ENCODE results near the gene MRPL32.
"Not testable (repeated sequence)": the region's sequence is repeated elsewhere in the genome, so short reads cannot be mapped to it uniquely, and the experiment has no call there.

The MRPL32 gene

GRCh38 chr7:42931834-42932651 lies at the start of gene MRPL32, which contains the start of gene PSMA2:
TSS of gene MRPL32 (plus strand) at chr7:42932376. CDS start at chr7:42932387, 11 bp downstream.
TSS of gene PSMA2 (minus strand) at chr7:42932174. CDS start at chr7:42932158, 16 bp downstream.
- DNase-seq, result peak; percentile 99

GRCh38 chr7:42883950-42884349 lies 48.2 kb upstream of the MRPL32 start:
- no peak for DNase-seq

- not testable (repeated sequence) for DNase-seq
Measured at GRCh38 chr7:42885183-42885582, 47.0 kb upstream of the MRPL32 start.

GRCh38 chr7:42886129-42886528 lies 46.0 kb upstream of the MRPL32 start:
- no peak for DNase-seq

GRCh38 chr7:42886893-42887505 lies 45.2 kb upstream of the MRPL32 start:
- DNase-seq, result no peak

GRCh38 chr7:42893346-42894240 lies 38.6 kb upstream of the MRPL32 start:
- no peak for DNase-seq

- no peak for DNase-seq
Measured at GRCh38 chr7:42900842-42901241, 31.3 kb upstream of the MRPL32 start.

GRCh38 chr7:42902331-42902730 lies 29.8 kb upstream of the MRPL32 start:
- no peak for DNase-seq

GRCh38 chr7:42906181-42906580 lies 26.0 kb upstream of the MRPL32 start:
- no peak for DNase-seq

GRCh38 chr7:42907316-42907715 lies 24.9 kb upstream of the MRPL32 start:
- DNase-seq, result no peak

GRCh38 chr7:42910306-42910705 lies 21.9 kb upstream of the MRPL32 start:
- peak; percentile 33 for DNase-seq

GRCh38 chr7:42911454-42912447 lies 20.4 kb upstream of the MRPL32 start, which contains the start of gene C7orf25:
TSS of gene C7orf25 (minus strand) at chr7:42912070. CDS start at chr7:42910900, 1,170 bp downstream.
- DNase-seq, result peak; percentile 97

- DNase-seq, result no peak
Measured at GRCh38 chr7:42913591-42913990, 18.6 kb upstream of the MRPL32 start.

- DNase-seq, result no peak
Measured at GRCh38 chr7:42914009-42914408, 18.2 kb upstream of the MRPL32 start.

GRCh38 chr7:42914421-42915045 lies 17.6 kb upstream of the MRPL32 start:
- DNase-seq, result no peak

- no peak for DNase-seq
Measured at GRCh38 chr7:42915356-42915755, 16.8 kb upstream of the MRPL32 start.

GRCh38 chr7:42922017-42922753 lies 10.0 kb upstream of the MRPL32 start:
- no peak for DNase-seq

- no peak for DNase-seq
Measured at GRCh38 chr7:42924223-42924838, 7.8 kb upstream of the MRPL32 start.

- DNase-seq, result no peak
Measured at GRCh38 chr7:42925630-42926029, 6.5 kb upstream of the MRPL32 start.

- DNase-seq, result no peak
Measured at GRCh38 chr7:42926204-42926603, 6.0 kb upstream of the MRPL32 start.

Data from midbrain (tissue), 1 donor.